ENCODE results near the gene FCER2.
"Not testable (repeated sequence)": the region's sequence is repeated elsewhere in the genome, so short reads cannot be mapped to it uniquely, and the experiment has no call there.

FCER2 gene

DNA sequence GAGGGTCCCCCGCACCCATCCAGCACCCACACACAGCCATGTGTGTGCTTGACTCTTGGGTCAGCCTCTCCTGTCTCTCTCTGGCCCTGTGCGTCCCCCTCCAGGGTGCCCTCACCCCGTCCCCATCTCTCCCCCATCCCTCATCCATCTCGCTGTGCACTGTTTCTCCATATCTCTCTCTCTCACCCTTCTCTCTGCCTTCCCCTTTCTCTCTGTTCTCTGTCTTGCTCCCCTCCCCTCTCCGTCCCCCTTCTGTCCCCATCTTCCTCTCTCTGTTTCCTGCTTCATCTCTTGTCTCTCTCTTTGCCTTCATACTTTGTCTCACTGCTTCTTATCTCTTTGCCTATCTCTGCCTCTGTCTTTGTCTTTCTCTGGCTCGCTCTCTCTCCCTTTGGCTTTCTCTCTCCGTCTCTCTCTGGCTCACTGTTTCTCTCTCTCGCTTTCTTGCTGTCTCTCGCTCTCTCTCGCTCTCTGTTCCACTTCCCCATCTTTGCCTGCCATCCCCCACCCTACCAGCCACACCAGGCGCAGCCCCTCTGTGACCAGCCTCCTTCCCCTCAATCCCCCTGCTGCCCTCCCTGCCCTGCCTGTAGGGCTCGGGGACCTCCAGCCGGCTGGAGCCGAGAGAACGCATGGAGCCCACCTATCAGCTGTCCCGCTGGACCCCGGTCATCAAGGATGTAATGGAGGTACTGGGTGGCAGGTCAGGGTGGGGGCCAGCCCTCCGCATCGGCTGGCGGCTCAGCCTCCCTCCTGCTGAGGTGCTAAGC lies 56.1 kb downstream of the FCER2 start:
- no peak for DNase-seq (ENCODE audit: low read depth)

DNA sequence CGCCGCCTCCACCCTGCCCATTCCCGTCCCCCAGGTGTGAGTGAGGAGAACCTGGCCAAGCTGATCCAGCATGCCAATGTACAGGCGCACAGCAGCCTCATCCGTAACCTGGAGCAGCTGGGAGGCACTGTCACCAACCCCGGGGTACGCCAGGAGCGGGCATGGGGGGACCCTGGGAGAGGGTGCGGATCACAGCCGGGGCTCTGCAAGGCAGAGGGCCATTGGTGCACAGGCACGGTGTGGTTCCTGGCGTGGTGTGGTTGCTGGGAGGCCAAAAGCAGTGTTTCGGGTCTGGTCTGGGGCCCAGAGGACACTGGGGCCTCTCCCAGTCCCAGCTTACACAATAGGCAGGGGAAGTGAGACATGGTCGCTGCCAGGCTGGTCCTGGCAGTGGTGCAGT lies 56.8 kb downstream of the FCER2 start:
- DNase-seq (ENCODE audit: low read depth): no peak

DNA sequence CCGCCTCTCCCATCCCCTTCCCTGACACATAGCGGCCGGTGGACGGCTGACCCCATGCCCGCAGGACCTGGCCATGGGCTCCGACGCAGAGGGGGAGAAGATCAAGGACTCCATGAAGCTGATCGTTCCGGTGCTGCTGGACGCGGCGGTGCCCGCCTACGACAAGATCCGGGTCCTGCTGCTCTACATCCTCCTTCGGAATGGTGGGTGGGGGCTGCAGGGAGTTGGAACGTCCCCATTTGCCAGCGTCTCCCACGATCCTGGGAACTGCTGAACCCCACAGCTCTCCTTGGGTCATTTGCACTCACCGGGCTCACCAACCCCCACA lies 57.4 kb downstream of the FCER2 start:
- no peak for DNase-seq (ENCODE audit: low read depth)

DNA sequence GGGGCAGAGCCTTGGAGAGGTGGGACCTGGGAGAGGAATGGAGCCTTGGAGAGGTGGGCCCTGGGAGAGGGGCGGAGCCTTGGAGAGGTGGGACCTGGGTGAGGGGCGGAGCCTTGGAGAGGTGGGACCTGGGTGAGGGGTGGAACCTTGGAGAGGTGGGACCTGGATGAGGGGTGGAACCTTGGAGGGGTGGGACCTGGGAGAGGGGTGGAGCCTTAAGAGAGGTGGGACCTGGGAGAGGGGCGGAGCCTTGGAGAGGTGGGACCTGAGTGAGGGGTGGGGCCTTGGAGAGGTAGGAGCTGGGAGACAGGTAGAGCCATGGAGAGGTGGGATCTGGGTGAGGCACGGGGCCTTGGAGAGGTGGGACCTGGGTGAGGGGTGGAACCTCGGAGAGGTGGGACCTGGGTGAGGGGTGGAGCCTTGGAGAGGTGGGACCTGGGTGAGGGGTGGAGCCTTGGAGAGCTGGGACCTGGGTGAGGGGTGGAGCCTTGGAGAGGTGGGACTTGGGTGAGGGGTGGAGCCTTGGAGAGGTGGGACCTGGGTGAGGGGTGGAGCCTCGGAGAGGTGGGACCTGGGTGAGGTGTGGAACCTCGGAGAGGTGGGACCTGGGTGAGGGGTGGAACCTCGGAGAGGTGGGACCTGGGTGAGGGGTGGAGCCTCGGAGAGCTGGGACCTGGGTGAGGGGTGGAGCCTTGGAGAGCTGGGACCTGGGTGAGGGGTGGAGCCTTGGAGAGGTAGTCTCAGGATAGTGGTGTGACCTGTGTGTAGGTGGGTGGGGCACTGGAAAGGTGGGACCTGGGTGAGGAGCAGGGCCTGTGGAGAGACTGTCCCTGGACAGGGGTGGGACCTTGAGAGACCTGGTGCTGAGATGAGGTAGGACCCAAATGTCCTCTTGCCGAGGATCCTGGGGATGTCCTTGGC lies 58.0 kb downstream of the FCER2 start:
- not testable (repeated sequence) for DNase-seq (ENCODE audit: low read depth)

DNA sequence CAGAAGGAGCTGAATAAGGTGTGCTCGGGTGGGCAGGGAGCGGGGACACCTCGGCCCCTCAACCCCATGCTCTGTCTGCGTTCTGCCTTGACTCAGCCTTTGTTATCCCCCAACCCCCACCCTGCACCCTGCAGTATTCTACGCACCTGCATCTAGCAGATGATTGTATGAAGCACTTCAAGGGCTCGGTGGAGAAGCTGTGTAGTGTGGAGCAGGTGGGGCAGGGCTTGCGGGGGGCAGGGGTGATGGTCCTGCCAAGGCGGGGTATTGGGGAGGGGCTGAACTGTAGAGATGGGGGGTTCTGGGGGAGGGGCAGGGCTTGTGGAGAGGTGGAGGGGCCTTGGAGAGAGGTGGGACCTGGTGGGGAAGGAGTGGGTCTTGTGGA lies 58.9 kb downstream of the FCER2 start:
- no peak for DNase-seq (ENCODE audit: low read depth)

DNA sequence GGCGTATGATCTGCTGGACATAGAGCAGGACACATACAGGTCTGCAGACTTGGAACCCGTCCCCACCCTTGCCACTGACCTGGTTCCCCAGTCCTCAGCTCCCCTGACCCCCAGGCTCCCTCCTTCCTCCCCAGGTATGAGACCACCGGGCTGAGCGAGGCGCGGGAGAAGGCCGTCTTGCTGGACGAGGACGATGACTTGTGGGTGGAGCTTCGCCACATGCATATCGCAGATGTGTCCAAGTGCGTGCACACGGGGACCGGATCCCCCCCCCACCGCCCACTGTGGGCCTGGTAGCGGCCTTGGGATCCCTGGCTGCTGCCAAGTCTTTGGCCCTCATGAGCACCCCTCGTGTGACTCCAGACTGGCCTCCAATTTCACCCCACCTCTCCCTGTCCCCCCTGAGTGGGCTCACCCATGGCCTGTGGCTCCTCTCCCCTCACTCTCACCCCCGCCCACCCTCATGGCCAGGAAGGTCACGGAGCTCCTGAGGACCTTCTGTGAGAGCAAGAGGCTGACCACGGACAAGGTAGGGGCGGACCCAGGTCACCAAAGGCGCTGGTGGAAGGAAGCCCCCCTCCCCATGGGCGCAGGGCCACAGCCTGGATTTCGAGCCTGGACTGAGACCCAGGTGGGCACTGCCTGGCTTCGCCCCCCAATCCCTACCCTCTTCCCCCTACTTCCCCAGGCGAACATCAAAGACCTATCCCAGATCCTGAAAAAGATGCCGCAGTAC lies 59.5 kb downstream of the FCER2 start:
- no peak for DNase-seq (ENCODE audit: low read depth)

DNA sequence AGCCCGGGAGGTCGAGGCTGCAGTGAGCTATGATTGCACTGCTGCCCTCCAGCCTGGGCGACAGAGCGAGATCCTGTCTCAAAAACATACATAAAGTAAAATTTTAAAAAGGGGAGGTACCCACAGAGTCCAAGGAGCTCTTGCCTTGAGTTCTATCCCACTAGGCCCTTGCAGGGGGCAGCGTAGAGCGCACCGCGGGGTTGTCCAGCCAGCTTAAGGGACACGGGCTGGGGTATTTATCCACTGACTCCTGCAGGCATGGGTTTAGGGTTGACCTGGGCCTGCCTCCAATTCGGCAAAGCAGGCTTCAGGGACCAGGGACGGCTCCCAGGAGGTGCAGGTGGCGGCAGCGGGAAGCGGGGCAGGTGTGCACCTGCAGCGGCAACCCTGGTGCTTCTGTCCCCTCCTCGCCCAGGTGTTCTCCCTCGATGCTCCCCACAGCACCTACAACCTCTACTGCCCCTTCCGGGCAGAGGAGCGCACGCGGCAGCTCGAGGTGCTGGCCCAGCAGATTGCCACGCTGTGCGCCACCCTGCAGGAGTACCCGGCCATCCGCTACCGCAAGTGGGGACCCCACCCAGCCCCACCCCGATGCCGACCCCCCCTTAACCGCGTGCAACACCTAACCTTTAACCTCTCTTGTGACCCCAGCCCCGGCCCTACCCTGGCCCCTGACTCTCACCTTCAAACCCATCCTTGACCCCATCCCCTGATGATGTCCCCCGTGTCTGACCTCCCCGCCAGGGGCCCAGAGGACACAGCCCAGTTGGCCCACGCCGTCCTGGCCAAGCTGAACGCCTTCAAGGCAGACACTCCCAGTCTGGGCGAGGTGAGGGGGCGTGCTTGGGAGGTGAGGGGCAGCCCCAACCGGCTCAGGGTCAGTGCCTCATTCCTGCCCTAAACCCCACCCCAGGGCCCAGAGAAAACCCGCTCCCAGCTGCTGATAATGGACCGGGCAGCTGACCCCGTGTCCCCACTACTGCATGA lies 60.3 kb downstream of the FCER2 start:
- DNase-seq (ENCODE audit: low read depth): no peak

DNA sequence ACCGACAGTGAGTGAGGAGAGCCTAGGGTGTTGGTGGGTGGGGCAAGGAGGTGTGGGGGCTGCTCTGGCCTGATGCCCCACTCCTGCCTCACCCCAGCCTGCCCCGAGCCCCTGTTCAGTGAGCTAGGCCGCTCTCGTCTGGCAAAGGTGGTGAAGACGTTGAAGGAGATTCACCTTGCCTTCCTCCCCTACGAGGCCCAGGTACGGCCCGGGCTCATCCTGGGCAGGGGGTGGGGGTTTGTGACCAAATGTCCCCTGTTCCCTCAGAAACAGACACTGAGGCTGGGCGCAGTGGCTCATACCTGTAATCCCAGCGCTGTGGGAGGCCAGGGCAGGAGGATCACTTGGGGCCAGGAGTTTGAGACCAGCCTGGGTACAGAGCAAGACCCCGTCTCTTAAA lies 61.1 kb downstream of the FCER2 start:
- DNase-seq (ENCODE audit: low read depth): no peak

DNA sequence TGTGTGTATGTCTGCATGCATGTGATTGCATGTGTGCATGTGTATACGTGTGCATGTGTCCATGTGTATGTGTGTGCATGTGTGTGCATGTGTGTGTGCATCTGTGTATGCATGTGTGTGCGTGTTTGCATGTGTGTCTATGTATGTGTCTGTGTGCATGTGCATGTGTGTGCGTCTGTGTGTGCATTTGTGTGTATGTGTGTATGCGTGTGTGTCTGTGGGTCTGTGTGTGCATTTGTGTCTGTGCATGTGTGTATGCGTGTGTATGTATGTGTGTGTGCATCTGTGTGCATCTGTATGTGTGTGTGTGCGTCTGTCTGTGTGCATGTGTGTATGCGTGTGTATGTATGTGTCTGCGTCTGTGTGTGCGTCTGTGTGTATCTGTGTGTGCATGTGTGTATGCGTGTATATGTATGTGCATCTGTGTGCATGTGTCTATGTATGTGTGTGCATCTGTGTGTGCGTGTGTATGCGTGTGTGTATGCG lies 62.0 kb downstream of the FCER2 start:
- no peak for DNase-seq (ENCODE audit: low read depth)

DNA sequence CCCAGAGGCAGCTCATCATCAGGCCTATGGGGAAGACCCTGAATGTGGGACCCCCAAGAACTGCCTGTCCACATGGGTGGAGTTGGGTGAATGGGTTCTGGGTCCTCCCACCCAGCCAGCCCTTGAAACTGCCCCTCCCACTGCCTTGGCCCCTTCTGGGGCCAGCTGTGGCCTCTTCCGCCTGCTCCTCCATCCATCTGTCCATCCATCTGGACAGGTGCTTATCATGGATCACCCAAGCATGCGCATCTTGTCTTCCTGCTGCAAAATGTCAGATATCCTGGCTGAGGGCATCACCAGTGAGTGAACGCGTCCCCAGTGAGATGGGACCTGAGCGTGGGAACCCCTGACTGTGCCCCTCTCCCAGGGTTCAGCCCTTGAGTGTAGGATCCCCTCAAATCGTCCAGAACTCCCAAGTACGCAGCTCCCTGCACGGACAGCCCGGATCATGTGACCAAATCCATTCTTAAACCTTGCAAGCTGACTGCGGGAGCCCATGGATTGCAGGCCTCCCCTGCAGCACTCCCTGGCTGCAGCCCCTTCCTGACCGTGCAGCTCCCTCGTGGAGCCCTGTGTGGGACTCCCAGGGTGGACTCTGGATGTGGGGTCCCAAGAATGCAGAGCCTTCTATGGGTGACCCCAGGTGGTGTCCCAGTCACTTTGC lies 63.0 kb downstream of the FCER2 start:
- no peak for DNase-seq (ENCODE audit: low read depth)

Data from CMK (cell line).